Endothelial cell of umbilical vein (primary cell): ENCODE results near the gene KIF20B.

Experiments used
- EZH2 ChIP-seq: IDR thresholded peaks from 2 replicates; pipeline ENCODE4 v1.6.1; 2012; ENCODE audit warnings: borderline replicate concordance, low read depth, mild to moderate bottlenecking, moderate library complexity, low read length, inconsistent platforms; ENCODE audit not compliant: severe bottlenecking
- FOS ChIP-seq: IDR thresholded peaks from 2 replicates; pipeline ENCODE4 v1.6.1; 2011; ENCODE audit warnings: mild to moderate bottlenecking, low read length, moderate library complexity, borderline replicate concordance; ENCODE audit not compliant: insufficient read depth
- GATA2 ChIP-seq: IDR thresholded peaks from 2 replicates; pipeline ENCODE4 v1.7.0; 2011; ENCODE audit warnings: low read depth, mild to moderate bottlenecking, moderate library complexity, mixed read lengths, low read length; ENCODE audit not compliant: insufficient read length, insufficient read depth
- JUN ChIP-seq: IDR thresholded peaks from 2 replicates; pipeline ENCODE4 v1.6.1; 2011; ENCODE audit warnings: borderline replicate concordance, low read depth; ENCODE audit not compliant: insufficient read length, insufficient read depth
- MYC ChIP-seq: IDR thresholded peaks from one replicate; pipeline ENCODE4 v1.6.1; 2011; ENCODE audit warnings: mild to moderate bottlenecking, low read depth, low read length
- POLR2A ChIP-seq: IDR thresholded peaks from 2 replicates; pipeline ENCODE4 v1.6.1; 2012; ENCODE audit warnings: low read depth, mild to moderate bottlenecking, control low read depth, low read length
- POLR2AphosphoS5 ChIP-seq: IDR thresholded peaks from 2 replicates; pipeline ENCODE4 v1.6.1; 2012; ENCODE audit warnings: low read depth, mild to moderate bottlenecking, control low read depth, low read length, moderate library complexity; ENCODE audit not compliant: insufficient read depth
- TF ChIP-seq, protein P1 (sequence below), 2 donors: IDR thresholded peaks; 1 replicate in 1 of 2; 2 replicates in 1 of 2; pipeline ENCODE4 v1.5.1; 2011; ENCODE audit warnings: low read length in 2 of 2, mild to moderate bottlenecking in 2 of 2, moderate library complexity in 2 of 2, control low read depth in 1 of 2, inconsistent platforms in 1 of 2, low read depth in 1 of 2; ENCODE audit not compliant: insufficient read depth in 1 of 2; ENCODE audit errors: extremely low read depth in 1 of 2
- TF ChIP-seq, protein P2 (sequence below): IDR thresholded peaks from 2 replicates; pipeline ENCODE4 v1.6.1; 2011; ENCODE audit not compliant: insufficient read depth, insufficient read length

DNA sequence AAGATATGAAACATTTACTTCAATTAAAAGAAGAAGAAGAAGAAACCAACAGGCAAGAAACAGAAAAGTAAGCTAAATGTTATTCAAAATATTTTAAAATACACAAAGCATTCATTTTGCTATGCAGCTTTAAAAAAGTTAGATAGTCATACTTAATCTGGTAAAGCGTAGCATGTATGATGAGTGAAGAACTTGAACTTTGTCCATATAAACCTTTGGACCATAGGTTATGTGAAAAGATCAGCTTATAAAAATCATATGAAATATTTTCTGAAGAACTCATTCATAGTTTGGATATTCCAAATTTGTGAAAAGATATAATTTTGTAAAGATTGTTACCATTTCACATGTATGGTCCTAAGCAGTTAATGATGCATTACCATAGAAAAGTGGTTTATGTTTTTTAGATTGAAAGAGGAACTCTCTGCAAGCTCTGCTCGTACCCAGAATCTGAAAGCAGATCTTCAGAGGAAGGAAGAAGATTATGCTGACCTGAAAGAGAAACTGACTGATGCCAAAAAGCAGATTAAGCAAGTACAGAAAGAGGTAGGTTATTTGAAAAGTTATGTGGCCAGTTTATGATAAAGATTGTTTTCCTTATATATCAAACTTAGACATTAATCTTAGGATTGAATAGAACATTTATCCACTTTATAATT lies 37.3 kb downstream of the KIF20B start:
- TF ChIP-seq, protein P1, sequence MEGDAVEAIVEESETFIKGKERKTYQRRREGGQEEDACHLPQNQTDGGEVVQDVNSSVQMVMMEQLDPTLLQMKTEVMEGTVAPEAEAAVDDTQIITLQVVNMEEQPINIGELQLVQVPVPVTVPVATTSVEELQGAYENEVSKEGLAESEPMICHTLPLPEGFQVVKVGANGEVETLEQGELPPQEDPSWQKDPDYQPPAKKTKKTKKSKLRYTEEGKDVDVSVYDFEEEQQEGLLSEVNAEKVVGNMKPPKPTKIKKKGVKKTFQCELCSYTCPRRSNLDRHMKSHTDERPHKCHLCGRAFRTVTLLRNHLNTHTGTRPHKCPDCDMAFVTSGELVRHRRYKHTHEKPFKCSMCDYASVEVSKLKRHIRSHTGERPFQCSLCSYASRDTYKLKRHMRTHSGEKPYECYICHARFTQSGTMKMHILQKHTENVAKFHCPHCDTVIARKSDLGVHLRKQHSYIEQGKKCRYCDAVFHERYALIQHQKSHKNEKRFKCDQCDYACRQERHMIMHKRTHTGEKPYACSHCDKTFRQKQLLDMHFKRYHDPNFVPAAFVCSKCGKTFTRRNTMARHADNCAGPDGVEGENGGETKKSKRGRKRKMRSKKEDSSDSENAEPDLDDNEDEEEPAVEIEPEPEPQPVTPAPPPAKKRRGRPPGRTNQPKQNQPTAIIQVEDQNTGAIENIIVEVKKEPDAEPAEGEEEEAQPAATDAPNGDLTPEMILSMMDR (IDR thresholded peaks at IDR 0.05; ENCODE audit: extremely low read depth in 1 of 2, insufficient read depth in 1 of 2, low read depth in 1 of 2, low read length in 2 of 2) = no peak
- TF ChIP-seq MYC (no peak), JUN (no peak), EZH2 (no peak), POLR2AphosphoS5 (no peak), POLR2A (no peak), GATA2 (no peak), FOS (no peak)
- TF ChIP-seq, protein P2, sequence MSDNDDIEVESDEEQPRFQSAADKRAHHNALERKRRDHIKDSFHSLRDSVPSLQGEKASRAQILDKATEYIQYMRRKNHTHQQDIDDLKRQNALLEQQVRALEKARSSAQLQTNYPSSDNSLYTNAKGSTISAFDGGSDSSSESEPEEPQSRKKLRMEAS = no peak
